ENCODE measurements around the gene POLR3C.

- no peak for TF ChIP-seq EZH2 (IDR thresholded peaks at IDR 0.05; ENCODE audit: borderline replicate concordance, low read length)
- TF ChIP-seq CTCF (conservative IDR thresholded peaks at IDR 0.05 in 1 of 2, IDR thresholded peaks at IDR 0.05 in 1 of 2; ENCODE audit: extremely low read depth in 1 of 2, insufficient read depth in 1 of 2, low read depth in 1 of 2, low read length in 2 of 2): no peak
These were observed 17.6 kb upstream of the POLR3C start for GRCh38 chr1:145806408-145806807.

Measured in mammary epithelial cell (primary cell).